Measurements from ENCODE around the gene CCL21.

- TF ChIP-seq, protein P1, sequence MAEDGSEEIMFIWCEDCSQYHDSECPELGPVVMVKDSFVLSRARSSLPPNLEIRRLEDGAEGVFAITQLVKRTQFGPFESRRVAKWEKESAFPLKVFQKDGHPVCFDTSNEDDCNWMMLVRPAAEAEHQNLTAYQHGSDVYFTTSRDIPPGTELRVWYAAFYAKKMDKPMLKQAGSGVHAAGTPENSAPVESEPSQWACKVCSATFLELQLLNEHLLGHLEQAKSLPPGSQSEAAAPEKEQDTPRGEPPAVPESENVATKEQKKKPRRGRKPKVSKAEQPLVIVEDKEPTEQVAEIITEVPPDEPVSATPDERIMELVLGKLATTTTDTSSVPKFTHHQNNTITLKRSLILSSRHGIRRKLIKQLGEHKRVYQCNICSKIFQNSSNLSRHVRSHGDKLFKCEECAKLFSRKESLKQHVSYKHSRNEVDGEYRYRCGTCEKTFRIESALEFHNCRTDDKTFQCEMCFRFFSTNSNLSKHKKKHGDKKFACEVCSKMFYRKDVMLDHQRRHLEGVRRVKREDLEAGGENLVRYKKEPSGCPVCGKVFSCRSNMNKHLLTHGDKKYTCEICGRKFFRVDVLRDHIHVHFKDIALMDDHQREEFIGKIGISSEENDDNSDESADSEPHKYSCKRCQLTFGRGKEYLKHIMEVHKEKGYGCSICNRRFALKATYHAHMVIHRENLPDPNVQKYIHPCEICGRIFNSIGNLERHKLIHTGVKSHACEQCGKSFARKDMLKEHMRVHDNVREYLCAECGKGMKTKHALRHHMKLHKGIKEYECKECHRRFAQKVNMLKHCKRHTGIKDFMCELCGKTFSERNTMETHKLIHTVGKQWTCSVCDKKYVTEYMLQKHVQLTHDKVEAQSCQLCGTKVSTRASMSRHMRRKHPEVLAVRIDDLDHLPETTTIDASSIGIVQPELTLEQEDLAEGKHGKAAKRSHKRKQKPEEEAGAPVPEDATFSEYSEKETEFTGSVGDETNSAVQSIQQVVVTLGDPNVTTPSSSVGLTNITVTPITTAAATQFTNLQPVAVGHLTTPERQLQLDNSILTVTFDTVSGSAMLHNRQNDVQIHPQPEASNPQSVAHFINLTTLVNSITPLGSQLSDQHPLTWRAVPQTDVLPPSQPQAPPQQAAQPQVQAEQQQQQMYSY (CRISPR knock-in tag; IDR thresholded peaks at IDR 0.05): no peak
- TF ChIP-seq CTCF (IDR thresholded peaks at IDR 0.05) (peak; percentile 54), SP1 (CRISPR knock-in tag; conservative IDR thresholded peaks at IDR 0.05) (no peak), NFYB (CRISPR knock-in tag; conservative IDR thresholded peaks at IDR 0.05; ENCODE audit: low read depth) (no peak), ZNF532 (CRISPR knock-in tag; IDR thresholded peaks at IDR 0.05; ENCODE audit: borderline replicate concordance) (no peak), MYBL2 (CRISPR knock-in tag; IDR thresholded peaks at IDR 0.05) (no peak), ZNF281 (CRISPR knock-in tag; IDR thresholded peaks at IDR 0.05) (no peak), USF1 (CRISPR knock-in tag; IDR thresholded peaks at IDR 0.05) (no peak)
- TF ChIP-seq, protein P2, sequence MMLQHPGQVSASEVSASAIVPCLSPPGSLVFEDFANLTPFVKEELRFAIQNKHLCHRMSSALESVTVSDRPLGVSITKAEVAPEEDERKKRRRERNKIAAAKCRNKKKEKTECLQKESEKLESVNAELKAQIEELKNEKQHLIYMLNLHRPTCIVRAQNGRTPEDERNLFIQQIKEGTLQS (CRISPR knock-in tag; conservative IDR thresholded peaks at IDR 0.05): no peak
- TF ChIP-seq, protein P3, sequence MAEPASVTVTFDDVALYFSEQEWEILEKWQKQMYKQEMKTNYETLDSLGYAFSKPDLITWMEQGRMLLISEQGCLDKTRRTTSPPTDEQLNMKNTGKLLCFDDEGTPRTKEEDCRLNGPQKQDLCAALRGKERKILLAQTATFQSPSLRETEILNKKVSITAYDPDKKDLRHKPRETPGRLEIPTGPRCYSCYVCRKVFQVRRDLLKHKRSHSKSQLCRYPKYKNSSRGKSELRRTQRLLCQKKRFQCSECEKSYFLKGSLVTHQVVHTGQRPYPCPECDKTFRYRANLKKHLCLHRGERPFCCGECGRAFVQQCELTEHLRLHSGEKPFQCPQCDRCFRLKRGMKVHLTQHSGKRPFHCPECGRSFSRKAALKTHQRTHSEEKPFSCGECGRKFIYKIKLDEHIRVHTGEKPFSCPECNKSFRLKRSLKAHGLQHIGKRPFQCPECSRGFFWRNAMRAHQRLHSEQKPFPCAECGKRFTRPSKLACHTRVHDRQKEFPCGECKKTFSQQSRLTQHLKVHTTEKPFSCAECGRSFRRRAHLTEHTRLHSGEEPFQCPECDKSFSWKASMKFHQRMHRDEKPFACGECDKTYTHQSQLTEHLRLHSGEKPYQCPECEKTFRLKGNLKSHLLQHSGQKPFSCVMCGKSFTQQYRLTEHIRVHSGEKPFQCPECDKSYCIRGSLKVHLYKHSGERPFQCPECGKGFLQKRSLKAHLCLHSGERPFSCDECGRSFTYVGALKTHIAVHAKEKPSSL (CRISPR knock-in tag; conservative IDR thresholded peaks at IDR 0.05): no peak
These were observed 45.5 kb downstream of the CCL21 start for GRCh38 chr9:34664281-34665066.

Data from WTC11 (cell line).